C4-2B (cell line): Measurements from ENCODE around the gene TXNDC16.

Experiments
- ZFX ChIP-seq: fragments of 450-650 bp; IDR thresholded peaks from 2 replicates; pipeline ENCODE4 v1.6.1; 2017
- TF ChIP-seq, protein P1 (sequence below): fragments of 450-650 bp; conservative IDR thresholded peaks from 2 replicates; pipeline ENCODE4 v1.5.1; 2017; ENCODE audit warnings: mild to moderate bottlenecking

DNA sequence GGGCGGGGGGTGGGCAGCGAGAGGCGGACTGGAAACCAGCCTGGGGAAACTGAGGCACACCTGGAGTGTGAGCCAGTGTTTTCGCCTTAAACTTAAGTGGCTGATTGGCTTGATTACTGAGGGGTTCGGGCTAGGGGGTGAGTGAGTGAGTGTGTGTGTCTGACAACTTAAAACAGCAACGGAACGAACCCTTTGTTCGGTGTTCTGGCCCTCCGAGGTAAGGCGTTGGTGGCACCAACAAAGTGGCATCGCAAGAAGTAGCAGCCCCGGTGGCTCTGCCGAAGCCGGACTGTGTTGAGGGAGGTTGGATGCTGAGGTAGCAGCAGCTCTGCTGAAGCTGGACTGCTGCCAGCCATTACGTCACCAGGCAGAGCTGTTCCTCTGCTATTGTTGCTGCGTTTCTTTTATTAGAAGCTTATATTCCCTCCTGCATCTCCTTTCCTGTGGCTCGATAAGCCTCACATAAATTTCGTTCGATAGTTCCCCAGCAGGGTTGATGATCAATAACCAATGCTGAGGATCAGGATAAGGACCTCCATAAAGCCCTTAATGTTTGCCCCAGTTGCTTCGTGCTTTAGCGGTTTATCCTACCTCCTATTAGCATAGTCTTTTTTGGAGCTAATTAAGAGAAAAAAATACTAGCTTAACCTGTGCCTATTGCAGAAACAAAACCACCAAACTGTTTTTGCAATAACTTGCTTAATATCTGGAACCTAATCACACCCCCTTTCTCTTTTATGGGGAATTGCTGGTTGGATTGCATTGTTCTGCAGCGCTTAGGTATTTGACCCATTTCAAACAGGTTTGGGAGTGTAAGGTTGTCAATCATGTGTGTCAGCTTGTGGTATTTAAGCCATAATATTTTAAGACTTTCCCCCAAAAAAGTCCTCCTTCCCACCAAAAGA, 1.6 kb upstream of the TXNDC16 start:
- TF ChIP-seq, protein P1, sequence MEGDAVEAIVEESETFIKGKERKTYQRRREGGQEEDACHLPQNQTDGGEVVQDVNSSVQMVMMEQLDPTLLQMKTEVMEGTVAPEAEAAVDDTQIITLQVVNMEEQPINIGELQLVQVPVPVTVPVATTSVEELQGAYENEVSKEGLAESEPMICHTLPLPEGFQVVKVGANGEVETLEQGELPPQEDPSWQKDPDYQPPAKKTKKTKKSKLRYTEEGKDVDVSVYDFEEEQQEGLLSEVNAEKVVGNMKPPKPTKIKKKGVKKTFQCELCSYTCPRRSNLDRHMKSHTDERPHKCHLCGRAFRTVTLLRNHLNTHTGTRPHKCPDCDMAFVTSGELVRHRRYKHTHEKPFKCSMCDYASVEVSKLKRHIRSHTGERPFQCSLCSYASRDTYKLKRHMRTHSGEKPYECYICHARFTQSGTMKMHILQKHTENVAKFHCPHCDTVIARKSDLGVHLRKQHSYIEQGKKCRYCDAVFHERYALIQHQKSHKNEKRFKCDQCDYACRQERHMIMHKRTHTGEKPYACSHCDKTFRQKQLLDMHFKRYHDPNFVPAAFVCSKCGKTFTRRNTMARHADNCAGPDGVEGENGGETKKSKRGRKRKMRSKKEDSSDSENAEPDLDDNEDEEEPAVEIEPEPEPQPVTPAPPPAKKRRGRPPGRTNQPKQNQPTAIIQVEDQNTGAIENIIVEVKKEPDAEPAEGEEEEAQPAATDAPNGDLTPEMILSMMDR = no peak
- no peak for TF ChIP-seq ZFX
